ENCODE measurements around the gene FNBP1.

DNA sequence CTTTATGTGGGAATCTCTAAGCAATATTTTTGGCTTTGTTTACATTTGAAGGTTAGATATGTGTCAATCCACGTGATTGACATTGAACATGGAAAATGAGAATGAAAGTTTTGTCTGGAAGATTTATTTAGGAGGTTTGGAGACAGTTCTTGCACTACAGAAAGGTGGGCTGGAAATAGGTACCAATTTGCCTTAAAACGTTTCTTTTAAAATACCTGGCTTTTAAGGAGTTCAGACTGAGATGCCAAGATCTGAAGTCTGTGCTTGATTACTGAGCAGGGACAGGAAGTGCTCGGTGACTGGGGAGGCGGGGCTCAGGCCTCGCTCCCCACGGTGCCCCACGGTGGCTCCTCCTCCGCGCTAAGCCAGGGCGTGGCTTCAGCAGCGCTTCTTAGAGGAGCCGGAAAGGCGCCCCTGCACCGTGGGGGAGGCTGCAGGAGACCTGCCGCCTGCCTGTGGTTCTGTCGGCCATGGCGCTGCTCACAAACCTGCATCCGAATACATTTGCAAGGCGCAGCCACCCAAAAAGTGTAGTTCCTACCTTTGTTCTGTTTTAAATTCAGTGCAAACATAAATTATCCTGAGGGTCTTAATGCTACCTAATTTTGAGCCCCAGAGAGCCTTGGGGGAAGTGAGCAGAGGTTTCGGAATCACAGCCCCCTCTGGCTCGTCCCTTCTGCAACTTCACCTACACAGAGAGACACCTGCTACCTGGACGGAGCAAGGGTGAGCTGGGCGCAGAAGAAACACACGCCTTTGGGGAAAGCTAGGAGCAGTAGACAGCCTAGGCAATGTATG is 158.6 kb downstream of the FNBP1 start:
- TF ChIP-seq TAF1 (IDR thresholded peaks at IDR 0.05; ENCODE audit: borderline replicate concordance, low read depth, low read length): no peak
- TF ChIP-seq, protein P1, sequence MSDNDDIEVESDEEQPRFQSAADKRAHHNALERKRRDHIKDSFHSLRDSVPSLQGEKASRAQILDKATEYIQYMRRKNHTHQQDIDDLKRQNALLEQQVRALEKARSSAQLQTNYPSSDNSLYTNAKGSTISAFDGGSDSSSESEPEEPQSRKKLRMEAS (IDR thresholded peaks at IDR 0.05; ENCODE audit: low read depth): no peak
